SU-DHL-6 (cell line): Measurements from ENCODE around the gene ENDOU.

Source experiments
- EZH2phosphoT487 ChIP-seq: fragments of 200-600 bp; sonication (generic), shearing (Covaris generic); conservative IDR thresholded peaks from 2 replicates; pipeline ENCODE4 v1.6.1; 2018; ENCODE audit warnings: mild to moderate bottlenecking, antibody characterized with exemption, low read length, moderate library complexity, mixed read lengths
- TF ChIP-seq, protein P1 (sequence below): fragments of 200-600 bp; sonication (generic); IDR thresholded peaks from one replicate; pipeline ENCODE4 v1.5.1; 2017; ENCODE audit warnings: antibody characterized with exemption, mild to moderate bottlenecking, low read length, moderate library complexity; ENCODE audit not compliant: insufficient read depth, poor library complexity, severe bottlenecking

DNA sequence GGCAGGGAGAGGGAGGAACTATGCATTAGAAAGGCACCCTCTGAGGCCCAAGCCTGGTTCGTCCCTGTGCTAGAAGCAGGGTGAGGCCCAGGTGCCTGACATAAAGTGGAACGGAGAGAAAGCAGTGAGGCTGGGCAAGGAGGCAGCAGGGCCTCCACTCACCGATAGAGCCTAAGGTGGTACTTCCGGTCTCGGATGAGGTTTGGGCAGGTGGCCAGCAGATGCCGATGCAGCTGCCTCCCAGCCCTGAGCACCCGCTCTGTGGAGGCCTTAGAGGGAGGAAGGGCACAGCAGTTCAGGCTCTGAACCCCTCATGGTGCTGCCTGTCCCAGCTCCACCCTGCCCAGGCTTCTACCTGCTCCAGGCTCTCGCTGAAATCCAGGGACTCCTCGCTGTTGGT lies 26.3 kb upstream of the ENDOU start:
- TF ChIP-seq, protein P1, sequence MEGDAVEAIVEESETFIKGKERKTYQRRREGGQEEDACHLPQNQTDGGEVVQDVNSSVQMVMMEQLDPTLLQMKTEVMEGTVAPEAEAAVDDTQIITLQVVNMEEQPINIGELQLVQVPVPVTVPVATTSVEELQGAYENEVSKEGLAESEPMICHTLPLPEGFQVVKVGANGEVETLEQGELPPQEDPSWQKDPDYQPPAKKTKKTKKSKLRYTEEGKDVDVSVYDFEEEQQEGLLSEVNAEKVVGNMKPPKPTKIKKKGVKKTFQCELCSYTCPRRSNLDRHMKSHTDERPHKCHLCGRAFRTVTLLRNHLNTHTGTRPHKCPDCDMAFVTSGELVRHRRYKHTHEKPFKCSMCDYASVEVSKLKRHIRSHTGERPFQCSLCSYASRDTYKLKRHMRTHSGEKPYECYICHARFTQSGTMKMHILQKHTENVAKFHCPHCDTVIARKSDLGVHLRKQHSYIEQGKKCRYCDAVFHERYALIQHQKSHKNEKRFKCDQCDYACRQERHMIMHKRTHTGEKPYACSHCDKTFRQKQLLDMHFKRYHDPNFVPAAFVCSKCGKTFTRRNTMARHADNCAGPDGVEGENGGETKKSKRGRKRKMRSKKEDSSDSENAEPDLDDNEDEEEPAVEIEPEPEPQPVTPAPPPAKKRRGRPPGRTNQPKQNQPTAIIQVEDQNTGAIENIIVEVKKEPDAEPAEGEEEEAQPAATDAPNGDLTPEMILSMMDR = no peak
- TF ChIP-seq EZH2phosphoT487 = no peak
